HG02970 (cell line): ENCODE measurements around the gene CHST9.
"Not testable (repeated sequence)": the region's sequence is repeated elsewhere in the genome, so short reads cannot be mapped to it uniquely, and the experiment has no call there.

Experiments
- ATAC-seq: cut with Tn5 transposase; IDR thresholded peaks from one replicate; pipeline ENCODE4 v1.9.1; 2021; ENCODE audit warnings: mild to moderate bottlenecking, moderate library complexity, moderate number of reproducible peaks; ENCODE audit not compliant: unreplicated experiment, low FRiP score

CHST9 gene

DNA sequence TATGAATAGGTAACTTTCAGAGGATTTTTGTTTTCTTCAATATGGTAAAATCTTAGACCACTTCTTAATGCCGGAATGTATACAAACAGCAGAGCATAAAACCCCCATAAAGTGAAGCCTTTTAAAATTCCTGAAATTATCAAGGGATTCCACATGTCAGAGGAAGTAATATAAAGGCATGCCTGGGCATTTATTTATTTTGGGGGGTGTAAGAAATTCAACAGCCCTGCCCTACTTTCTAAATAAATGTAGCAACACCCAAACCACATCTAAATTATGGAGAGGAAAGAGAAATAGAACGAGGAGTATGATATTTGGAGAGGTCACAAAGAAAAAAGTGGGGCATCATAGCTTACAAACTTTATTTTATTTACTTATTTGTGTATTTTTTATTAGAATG lies 9.9 kb downstream of the CHST9 start:
- ATAC-seq = no peak

DNA sequence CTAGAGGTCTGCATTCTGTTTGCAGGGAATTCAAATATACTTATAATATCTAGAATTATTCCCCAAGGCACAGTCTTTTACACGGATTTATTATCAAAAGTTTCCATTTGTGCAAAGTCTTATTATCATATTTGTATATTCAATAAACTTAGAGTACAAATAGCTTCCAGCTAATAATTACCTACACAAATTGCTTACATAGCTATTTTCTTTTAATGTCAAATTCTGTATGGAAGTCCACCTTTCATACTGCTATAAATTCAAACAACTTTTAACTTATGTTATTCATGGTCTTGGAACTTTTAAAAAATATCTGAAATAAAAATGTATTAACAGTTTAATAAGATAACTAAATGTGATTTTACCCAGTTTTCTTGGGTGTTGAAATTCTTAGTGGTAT lies 13.1 kb downstream of the CHST9 start:
- ATAC-seq = no peak

- ATAC-seq = no peak
These were observed 19.7 kb downstream of the CHST9 start for GRCh38 chr18:27165412-27165811.

DNA sequence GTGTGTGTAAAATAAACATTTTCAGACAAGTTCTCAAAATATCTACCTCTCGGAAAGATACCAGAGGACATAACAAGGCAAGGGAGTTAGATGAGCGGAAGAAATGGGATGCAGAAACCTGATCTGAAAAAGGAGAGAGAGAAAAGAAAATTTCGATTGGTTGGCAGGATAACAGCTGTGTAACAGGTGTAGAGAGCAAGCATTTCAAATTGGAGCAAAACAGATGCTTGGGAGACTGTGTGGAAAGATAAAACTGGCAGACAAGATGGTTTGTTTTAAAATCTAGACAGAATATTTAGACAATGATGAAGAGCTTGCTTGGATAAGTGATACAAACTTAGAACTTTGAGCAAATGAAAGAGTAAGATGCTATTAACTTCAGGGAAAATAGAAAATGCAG lies 20.2 kb downstream of the CHST9 start:
- no peak for ATAC-seq

GRCh38 chr18:27163197-27163716 lies 21.9 kb downstream of the CHST9 start:
- ATAC-seq = not testable (repeated sequence)

GRCh38 chr18:27149240-27149639 lies 35.9 kb downstream of the CHST9 start:
- ATAC-seq = not testable (repeated sequence)

DNA sequence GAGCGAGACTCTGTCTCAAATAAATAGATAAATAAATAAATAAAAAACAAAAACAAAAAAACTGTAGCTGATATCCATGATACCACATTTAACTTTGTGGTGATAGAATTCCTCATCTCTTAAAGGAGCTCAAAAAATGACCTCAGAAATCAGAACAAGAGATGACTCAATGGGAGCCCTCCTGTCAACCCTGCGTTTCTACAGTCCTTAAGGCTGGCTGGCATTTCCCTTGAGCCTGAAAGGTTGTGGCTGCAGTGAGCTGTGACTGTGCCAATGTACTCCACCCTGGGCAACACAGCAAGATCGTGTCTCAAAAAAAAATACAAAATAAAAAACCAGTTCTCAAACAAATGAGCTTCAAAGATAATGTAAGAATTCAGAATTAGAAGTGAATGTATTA lies 40.4 kb downstream of the CHST9 start:
- no peak for ATAC-seq

DNA sequence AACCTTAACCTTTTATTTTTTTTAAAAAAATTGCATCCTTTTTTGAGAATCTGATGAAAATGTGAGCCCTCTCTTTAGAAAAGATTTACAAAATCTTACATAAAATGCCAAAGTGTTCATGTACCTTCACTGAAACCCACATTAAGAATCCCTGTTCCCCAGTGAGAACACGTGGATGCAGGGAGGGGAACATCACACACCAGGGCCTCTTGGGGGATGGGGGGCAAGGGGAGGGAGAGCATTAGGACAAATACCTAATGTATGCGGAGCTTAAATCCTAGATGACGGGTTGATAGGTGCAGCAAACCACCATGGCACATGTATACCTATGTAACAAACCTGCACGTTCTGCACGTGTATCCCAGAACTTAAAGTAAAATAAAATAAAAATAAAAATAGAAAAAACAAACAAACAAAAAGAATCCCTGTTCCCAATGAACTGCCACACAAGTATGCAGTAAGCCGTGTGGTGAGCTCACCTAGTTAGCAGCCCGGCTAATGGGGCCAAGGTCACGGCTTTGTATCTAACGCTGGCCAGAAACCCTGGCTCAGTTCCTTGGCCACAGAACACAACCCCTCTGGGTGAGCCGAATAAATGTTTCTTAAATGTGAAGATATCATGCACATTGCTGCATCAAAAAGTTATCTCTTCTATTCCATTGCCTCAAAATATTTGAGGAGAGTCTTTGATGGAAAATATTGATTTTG lies 41.4 kb downstream of the CHST9 start:
- ATAC-seq = no peak

GRCh38 chr18:27142891-27143290 lies 42.2 kb downstream of the CHST9 start:
- ATAC-seq = no peak

- no peak for ATAC-seq
These were observed 43.2 kb downstream of the CHST9 start for GRCh38 chr18:27141876-27142275.

GRCh38 chr18:27138079-27138478 lies 47.0 kb downstream of the CHST9 start:
- ATAC-seq = no peak

GRCh38 chr18:27136208-27136535 lies 48.9 kb downstream of the CHST9 start:
- no peak for ATAC-seq

- ATAC-seq = no peak
These were observed 49.5 kb downstream of the CHST9 start for GRCh38 chr18:27135504-27136207.

GRCh38 chr18:27130065-27130630 lies 55.0 kb downstream of the CHST9 start:
- ATAC-seq = no peak

DNA sequence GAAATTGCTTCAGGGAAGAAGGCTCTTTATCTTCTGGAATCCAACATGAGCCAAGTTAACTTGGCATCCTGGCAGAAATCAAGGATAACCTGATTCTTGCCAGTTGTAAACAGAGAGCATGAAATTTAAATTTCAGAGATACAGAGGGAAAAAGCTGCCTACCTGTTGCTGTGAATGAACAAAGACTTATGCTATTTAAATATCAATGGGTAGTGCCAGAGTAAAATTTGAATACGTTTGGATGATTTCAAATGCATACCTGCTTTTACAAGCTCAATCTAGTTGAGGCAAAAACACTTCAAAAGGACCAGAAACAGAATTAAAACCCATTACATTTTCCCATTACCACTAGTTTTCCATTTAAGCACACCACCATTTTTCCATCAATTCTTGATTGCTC lies 60.9 kb downstream of the CHST9 start:
- ATAC-seq = no peak

GRCh38 chr18:27121108-27121507 lies 64.0 kb downstream of the CHST9 start:
- no peak for ATAC-seq

- ATAC-seq = no peak
These were observed 64.9 kb downstream of the CHST9 start for GRCh38 chr18:27120246-27120645.

- ATAC-seq = no peak
These were observed 66.1 kb downstream of the CHST9 start for GRCh38 chr18:27118973-27119372.

DNA sequence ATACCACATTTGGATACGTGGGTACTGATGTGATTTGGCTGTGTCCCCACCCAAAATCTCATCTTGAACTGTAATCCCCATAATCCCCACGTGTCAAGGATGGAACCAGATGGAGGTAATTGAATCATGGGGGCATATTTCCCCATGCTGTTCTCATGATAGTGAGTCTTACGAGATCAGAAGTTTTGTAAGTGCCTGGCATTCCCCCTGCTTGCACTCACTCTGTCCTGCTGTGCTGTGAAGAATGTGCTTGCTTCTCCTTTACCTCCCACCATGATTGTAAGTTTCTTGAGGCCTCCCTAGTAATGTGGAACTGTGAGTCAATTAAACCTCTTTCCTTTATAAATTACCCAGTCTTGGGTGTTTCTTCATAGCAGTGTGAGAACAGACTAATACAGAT lies 70.3 kb downstream of the CHST9 start:
- ATAC-seq = no peak

DNA sequence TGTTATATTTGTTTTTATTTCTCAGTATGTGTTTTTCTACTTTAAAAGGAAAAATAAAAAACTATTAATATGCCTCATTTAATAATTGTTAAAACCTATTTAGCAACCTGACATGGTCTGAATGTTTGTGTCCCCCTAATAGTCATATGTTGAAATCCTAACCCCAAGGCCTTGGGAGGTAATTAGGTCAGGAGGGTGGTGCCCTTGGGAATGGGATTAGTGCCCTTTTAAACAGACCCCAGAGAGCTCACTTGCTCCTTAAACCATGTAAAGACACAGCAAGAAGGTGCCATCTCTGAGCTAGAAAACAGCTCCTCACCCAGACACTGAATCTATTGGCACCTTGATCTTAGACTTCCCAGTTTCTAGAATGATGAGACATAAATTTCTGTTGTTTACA lies 71.8 kb downstream of the CHST9 start:
- ATAC-seq = no peak

GRCh38 chr18:27110319-27110718 lies 74.8 kb downstream of the CHST9 start:
- no peak for ATAC-seq

GRCh38 chr18:27109451-27109850 lies 75.7 kb downstream of the CHST9 start:
- ATAC-seq = no peak
